ENCODE data around the gene STK31.

- TF ChIP-seq ZFP30 (CRISPR knock-in tag; IDR thresholded peaks at IDR 0.05) (no peak), BACH2 (CRISPR knock-in tag; IDR thresholded peaks at IDR 0.05; ENCODE audit: borderline replicate concordance) (no peak), ISL1 (CRISPR knock-in tag; IDR thresholded peaks at IDR 0.05) (no peak), PPARA (CRISPR knock-in tag; IDR thresholded peaks at IDR 0.05; ENCODE audit: borderline replicate concordance) (no peak), ZNF70 (CRISPR knock-in tag; IDR thresholded peaks at IDR 0.05) (no peak), PATZ1 (CRISPR knock-in tag; IDR thresholded peaks at IDR 0.05; ENCODE audit: borderline replicate concordance) (no peak), GLIS3 (CRISPR knock-in tag; IDR thresholded peaks at IDR 0.05) (no peak)
These were observed 10.0 kb upstream of the STK31 start for GRCh38 chr7:23700046-23700445.

All from SK-N-SH treated with all-trans-retinoic acid at 6 μM for 48 hours (cell line).